HTERT RPE-1 (cell line): ENCODE results near the gene MBNL2.

Experiments
- in situ Hi-C: fragments of 300-500 bp; cut with MboI; formaldehyde crosslinking; loops from 4 replicates; pipeline ENCODE4 v1.14.3; 2020; ENCODE audit warnings: low sequenced_read_pairs

The MBNL2 gene

DNA sequence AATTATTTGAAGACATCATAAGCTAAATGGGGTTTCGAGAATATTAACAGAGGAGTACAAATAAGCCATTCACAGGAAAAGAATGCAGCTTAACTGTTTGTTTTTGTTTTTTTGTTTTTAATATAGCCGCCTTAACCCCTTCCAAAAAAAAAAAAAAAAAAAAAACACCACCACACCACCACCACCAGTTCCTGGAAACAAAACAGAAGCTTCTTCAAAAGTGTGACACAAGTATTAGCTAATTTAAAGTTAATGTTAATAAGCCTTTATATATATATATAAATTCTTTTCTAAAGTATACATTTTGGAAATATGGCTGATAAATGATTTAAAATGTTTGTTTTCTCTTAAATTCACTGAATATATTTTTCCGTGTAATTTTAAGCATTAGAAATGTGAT lies 213.2 kb downstream of the MBNL2 start:
- in situ Hi-C loops = no loop called here

DNA sequence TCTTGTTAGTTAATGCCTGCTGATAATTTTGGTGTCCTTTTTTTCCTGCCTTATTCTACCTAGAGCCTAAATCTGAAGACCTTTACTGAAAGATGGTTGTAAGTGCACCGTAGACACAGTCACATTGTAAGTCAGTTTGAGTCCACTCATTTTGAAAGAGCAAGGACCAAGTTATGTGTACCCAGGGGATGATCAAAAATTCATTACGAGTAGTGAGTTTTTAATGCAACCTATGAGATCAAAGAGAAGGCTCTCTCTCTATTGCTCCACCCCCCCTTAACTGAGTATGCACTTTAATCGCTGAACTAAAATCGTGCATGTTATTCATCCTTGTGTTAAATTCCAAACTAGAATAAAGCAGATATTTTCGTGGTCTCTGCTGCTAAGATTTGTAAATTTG lies 213.7 kb downstream of the MBNL2 start:
- in situ Hi-C loops = no loop called here

DNA sequence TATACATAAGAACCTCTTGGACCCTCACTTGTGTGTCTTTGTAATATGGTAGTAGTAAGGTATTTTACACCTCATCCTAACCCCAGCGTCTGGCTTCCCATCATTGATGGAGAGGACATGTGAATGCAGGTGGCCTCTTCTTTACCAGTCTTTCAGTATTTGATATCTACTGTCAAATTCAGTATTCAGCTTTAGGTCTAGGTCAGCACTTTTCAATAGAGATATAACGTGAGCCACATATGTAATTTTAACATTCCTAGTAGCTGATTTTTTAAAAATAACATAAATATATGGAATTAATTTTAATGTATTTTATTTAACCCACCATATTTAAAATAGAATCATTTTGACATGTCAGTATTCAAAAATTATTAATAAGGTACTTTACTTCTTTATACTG lies 214.7 kb downstream of the MBNL2 start:
- in situ Hi-C loops = no loop called here

DNA sequence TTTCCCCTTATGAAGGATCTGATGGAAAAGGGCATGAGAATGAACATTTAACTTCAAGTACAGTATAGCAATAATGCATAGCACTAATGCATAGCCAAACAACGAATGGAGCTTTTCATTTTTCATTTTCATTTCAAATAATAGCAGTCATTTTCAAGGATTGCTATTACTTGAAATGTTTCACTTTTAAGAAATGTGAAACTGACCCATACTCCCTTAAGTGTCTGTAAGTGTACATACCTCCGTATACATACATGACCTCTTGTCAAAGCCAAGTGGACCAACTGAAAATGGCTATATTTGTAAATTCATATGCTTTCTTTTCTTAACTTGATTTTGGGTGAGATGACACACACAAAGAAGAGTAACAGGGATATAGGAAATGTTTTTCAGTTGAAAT lies 215.6 kb downstream of the MBNL2 start:
- in situ Hi-C loops = no loop called here

DNA sequence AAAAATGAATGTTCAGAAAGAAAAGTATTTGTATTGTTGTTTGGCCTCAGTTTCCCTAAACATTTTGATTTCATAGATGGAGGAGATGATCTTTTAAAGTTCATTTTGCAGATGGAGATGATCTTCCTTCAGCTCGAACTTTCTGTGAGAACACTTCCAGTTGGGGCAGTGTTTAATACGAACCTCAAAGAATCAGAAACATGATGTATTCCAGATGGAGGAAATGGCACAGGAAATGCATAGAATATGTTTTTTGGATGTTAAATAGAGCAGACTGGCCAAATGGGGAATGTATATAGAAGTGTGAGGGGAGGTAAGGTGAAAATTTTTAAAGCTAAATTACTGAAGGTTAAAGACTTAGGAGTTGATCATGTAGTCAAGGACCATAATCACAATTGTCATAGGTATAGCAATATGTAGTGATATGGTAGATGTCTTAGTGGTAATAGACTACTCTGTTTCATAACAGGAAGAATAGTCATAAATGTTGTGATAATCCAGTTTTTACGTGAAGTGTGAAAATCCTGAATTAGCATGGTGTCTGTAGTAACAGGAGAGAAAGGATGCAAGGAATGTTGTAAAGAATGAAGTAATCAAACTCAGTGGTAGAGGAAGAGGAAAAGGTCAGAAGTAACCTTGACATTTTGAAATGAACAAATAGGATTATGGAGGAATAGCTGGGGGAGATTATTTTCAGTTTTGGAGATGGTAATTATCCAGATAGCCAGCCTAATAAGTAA lies 216.9 kb downstream of the MBNL2 start:
- in situ Hi-C loops = no loop called here

DNA sequence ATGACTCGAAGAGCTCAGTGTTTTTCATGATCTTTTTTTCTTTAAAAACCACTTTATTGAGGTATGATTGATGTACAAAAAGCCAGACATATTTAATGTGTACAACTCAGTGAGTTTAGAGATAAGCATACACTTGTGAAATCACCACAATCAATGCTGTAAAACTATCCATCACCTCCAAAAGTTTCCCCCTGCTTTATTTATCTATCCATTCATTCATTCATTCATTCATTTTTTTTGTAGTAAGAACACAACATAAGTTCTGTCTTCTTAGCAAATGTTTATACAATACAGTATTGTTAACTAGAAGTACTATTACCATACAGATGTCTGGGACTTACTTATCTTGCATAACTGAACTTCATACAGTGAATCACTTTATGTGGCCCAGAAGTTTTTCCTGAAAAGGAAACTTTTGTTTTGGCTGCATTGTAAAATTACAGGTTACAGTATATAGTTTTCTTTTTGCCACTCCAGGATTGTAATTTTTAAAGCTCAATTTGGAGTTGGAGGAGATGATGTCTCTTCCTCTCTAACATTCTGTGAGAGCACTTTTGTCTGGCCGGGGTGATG lies 218.6 kb downstream of the MBNL2 start:
- in situ Hi-C loops = no loop called here

DNA sequence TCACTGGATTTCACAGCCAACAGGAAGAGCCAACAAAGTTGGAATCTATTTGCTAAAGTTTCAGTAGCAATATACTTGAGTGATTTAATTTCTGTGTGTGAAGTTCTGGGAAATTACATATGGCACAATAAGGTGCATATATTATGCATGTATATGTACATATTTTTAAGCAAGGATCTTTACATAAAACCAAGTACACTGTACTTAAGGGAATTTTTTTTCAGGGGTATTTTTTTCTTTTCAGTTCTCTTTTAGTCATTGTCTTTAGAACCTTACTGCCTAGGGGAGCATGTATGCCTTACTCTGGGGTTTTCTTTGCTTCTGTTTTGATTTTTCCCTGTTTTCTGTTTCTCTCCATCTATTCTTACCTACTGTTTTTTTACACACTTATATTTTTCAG lies 219.2 kb downstream of the MBNL2 start:
- in situ Hi-C loops = no loop called here
